H1 (cell line): ENCODE data around the gene TRIM7. TPM values are rescaled to one million over a fixed set of nuclear protein-coding genes. Genes with fewer than 3 reads are reported as not detected.
"Not testable (repeated sequence)": the region's sequence is repeated elsewhere in the genome, so short reads cannot be mapped to it uniquely, and the experiment has no call there.

Experiments
- CTCF ChIA-PET: fragments of 300-600 bp; sonication (Branson Sonifier 250); formaldehyde crosslinking; loops from one replicate; lab custom pipeline; 2021; ENCODE audit not compliant: partially characterized antibody; lab: Charles Lee
- POLR2A ChIA-PET: fragments of 300-600 bp; sonication (Branson Sonifier 250); formaldehyde crosslinking; loops from one replicate; lab custom pipeline; 2021; ENCODE audit warnings: inconsistent platforms; ENCODE audit not compliant: partially characterized antibody; lab: Charles Lee
- DNase-seq, 2 experiments: peaks; one replicate each; pipeline versions ENCODE4 v3.0.0 to v3.0.0-alpha.2; 2010 to 2022; ENCODE audit warnings: low spot score in 2 of 2, low read depth in 1 of 2, mixed read lengths in 1 of 2
- FAIRE-seq: peaks from 2 replicates; lab custom pipeline; 2011; peaks lifted over from hg19 to GRCh38; lab: Jason Lieb, UNC
- H2AFZ ChIP-seq: 2 replicates; pipeline ENCODE4 v1.8.1; 2012; ENCODE audit warnings: low read length, inconsistent platforms
- H2AK5ac ChIP-seq: 2 replicates; pipeline ENCODE4 v1.6.1; 2013; ENCODE audit warnings: low read depth, low read length
- H2BK120ac ChIP-seq: replicated peaks from 2 replicates; pipeline ENCODE3; 2013; ENCODE audit warnings: low read depth, low read length, inconsistent platforms
- H2BK12ac ChIP-seq: 2 replicates; pipeline ENCODE4 v1.6.1; 2013; ENCODE audit warnings: low read depth, low read length
- H2BK15ac ChIP-seq: 2 replicates; pipeline ENCODE4 v1.6.1; 2013; ENCODE audit warnings: low read length
- H2BK20ac ChIP-seq: 2 replicates; pipeline ENCODE4 v1.6.1; 2013; ENCODE audit warnings: low read length
- H2BK5ac ChIP-seq: 2 replicates; pipeline ENCODE4 v1.6.1; 2013; ENCODE audit warnings: low read depth, low read length
- H3K14ac ChIP-seq: 2 replicates; pipeline ENCODE4 v1.6.1; 2013; ENCODE audit warnings: inconsistent platforms; ENCODE audit not compliant: insufficient read length
- H3K18ac ChIP-seq: 2 replicates; pipeline ENCODE4 v1.6.1; 2013; ENCODE audit warnings: low read length; ENCODE audit errors: extremely low read depth
- H3K23ac ChIP-seq: 2 replicates; pipeline ENCODE4 v1.6.1; 2013; ENCODE audit warnings: inconsistent platforms; ENCODE audit not compliant: insufficient read length
- H3K23me2 ChIP-seq: 2 replicates; pipeline ENCODE4 v1.6.1; 2013; ENCODE audit warnings: low read depth, low read length
- H3K27ac ChIP-seq: 2 replicates; pipeline ENCODE4 v1.6.1; 2011; ENCODE audit warnings: low read depth, low read length, inconsistent platforms
- H3K27me3 ChIP-seq, 4 experiments: replicated peaks in 1 of 4; 1 replicate in 1 of 4; 2 replicates in 3 of 4; pipeline versions ENCODE4 v1.6.1 to v1.8.1; 2011 to 2013; ENCODE audit warnings: low read length in 3 of 4, mild to moderate bottlenecking in 3 of 4, inconsistent platforms in 2 of 4, mixed read lengths in 2 of 4, moderate library complexity in 1 of 4; ENCODE audit not compliant: control insufficient read depth in 3 of 4, insufficient read depth in 3 of 4; ENCODE audit errors: extremely low read depth in 1 of 4
- H3K36me3 ChIP-seq, 4 experiments: 2 replicates each; pipeline versions ENCODE4 v1.6.1 to v1.8.1; 2011 to 2013; ENCODE audit warnings: mild to moderate bottlenecking in 4 of 4, low read length in 3 of 4, moderate library complexity in 2 of 4, control low read depth in 1 of 4, inconsistent platforms in 1 of 4; ENCODE audit not compliant: insufficient read depth in 4 of 4, control insufficient read depth in 2 of 4
- H3K4ac ChIP-seq: replicated peaks from 2 replicates; pipeline ENCODE3; 2013; ENCODE audit warnings: low read length, low read depth, mixed read lengths, inconsistent platforms; ENCODE audit not compliant: insufficient read length
- H3K4me1 ChIP-seq, 4 experiments: replicated peaks in 1 of 4; 1 replicate in 1 of 4; 2 replicates in 3 of 4; pipeline versions ENCODE4 v1.6.1 to v1.8.1; 2011 to 2013; ENCODE audit warnings: low read length in 3 of 4, inconsistent platforms in 2 of 4, mixed read lengths in 1 of 4; ENCODE audit not compliant: insufficient read depth in 4 of 4, control insufficient read depth in 3 of 4
- H3K4me2 ChIP-seq, 2 experiments: 2 replicates each; pipeline versions ENCODE4 v1.6.1 to v1.8.1; 2011 to 2013; ENCODE audit warnings: low read depth in 2 of 2, low read length in 2 of 2, control low read depth in 1 of 2, inconsistent platforms in 1 of 2, mild to moderate bottlenecking in 1 of 2; ENCODE audit not compliant: insufficient read depth in 1 of 2
- H3K4me3 ChIP-seq, 4 experiments: fragments of 200-600, 300-600 bp in 1 of 4; sonication (generic), shearing (Covaris generic), sonication (Bioruptor Twin) in 1 of 4; 2 replicates each; pipeline versions ENCODE4 v1.5.1 to v1.8.1; 2011 to 2016; ENCODE audit warnings: low read length in 4 of 4, low read depth in 3 of 4, control low read depth in 2 of 4, inconsistent platforms in 2 of 4, mild to moderate bottlenecking in 2 of 4, mixed read lengths in 1 of 4, moderate library complexity in 1 of 4; ENCODE audit not compliant: insufficient read depth in 2 of 4; ENCODE audit errors: extremely low read depth in 1 of 4
- H3K56ac ChIP-seq: replicated peaks from 2 replicates; pipeline ENCODE3; 2013; ENCODE audit warnings: low read depth, mild to moderate bottlenecking, mixed read lengths, low read length, inconsistent platforms; ENCODE audit not compliant: insufficient read length
- H3K79me1 ChIP-seq: 2 replicates; pipeline ENCODE4 v1.6.1; 2013; ENCODE audit warnings: low read depth, low read length, control low read depth
- H3K79me2 ChIP-seq, 2 experiments: 2 replicates each; pipeline versions ENCODE4 v1.6.1 to v1.8.1; 2012 to 2013; ENCODE audit warnings: low read length in 2 of 2, mild to moderate bottlenecking in 2 of 2, inconsistent platforms in 1 of 2; ENCODE audit not compliant: insufficient read depth in 2 of 2, control insufficient read depth in 1 of 2
- H3K9ac ChIP-seq, 4 experiments: replicated peaks in 1 of 4; 1 replicate in 1 of 4; 2 replicates in 3 of 4; pipeline versions ENCODE4 v1.6.1 to v1.8.1; 2011 to 2013; ENCODE audit warnings: low read depth in 3 of 4, low read length in 3 of 4, control low read depth in 2 of 4, mild to moderate bottlenecking in 2 of 4, moderate library complexity in 2 of 4, inconsistent platforms in 1 of 4; ENCODE audit errors: extremely low read depth in 1 of 4
- H3K9me3 ChIP-seq, 2 experiments: 2 replicates each; pipeline versions ENCODE4 v1.6.1 to v1.8.1; 2012 to 2013; ENCODE audit warnings: mild to moderate bottlenecking in 2 of 2, moderate library complexity in 2 of 2, control low read depth in 1 of 2, inconsistent platforms in 1 of 2, low read depth in 1 of 2, low read length in 1 of 2, mixed read lengths in 1 of 2; ENCODE audit not compliant: insufficient read depth in 2 of 2
- H4K20me1 ChIP-seq, 2 experiments: replicated peaks in 1 of 2; 2 replicates each; pipeline versions ENCODE3 to v1.8.1; 2011 to 2013; ENCODE audit warnings: inconsistent platforms in 2 of 2, low read length in 2 of 2, mild to moderate bottlenecking in 1 of 2; ENCODE audit not compliant: insufficient read depth in 2 of 2, control insufficient read depth in 1 of 2
- H4K5ac ChIP-seq: 2 replicates; pipeline ENCODE4 v1.6.1; 2013; ENCODE audit warnings: low read length, low read depth, mixed read lengths, inconsistent platforms; ENCODE audit not compliant: insufficient read length
- H4K8ac ChIP-seq: 2 replicates; pipeline ENCODE4 v1.8.0; 2013; ENCODE audit warnings: mild to moderate bottlenecking, moderate library complexity, low read length, inconsistent platforms; ENCODE audit not compliant: insufficient read depth; ENCODE audit errors: extremely low read depth
- H4K91ac ChIP-seq: replicated peaks from 2 replicates; pipeline ENCODE3; 2013; ENCODE audit warnings: low read length, mixed read lengths, inconsistent platforms; ENCODE audit not compliant: insufficient read length
- CHD2 ChIP-seq: IDR thresholded peaks from 2 replicates; pipeline ENCODE4 v1.6.1; 2012; ENCODE audit warnings: low read length, improper control_type of control experiment
- GTF2F1 ChIP-seq: IDR thresholded peaks from 2 replicates; pipeline ENCODE4 v1.6.1; 2012; ENCODE audit warnings: low read depth, low read length, improper control_type of control experiment, borderline replicate concordance
- RXRA ChIP-seq: IDR thresholded peaks from 2 replicates; pipeline ENCODE4 v1.6.1; 2011; ENCODE audit warnings: low read depth, mild to moderate bottlenecking, low read length, moderate library complexity; ENCODE audit not compliant: insufficient read depth
- SRF ChIP-seq: IDR thresholded peaks from 2 replicates; pipeline ENCODE4 v1.6.1; 2011; ENCODE audit warnings: mild to moderate bottlenecking, low read depth, low read length, moderate library complexity
- whole genome bisulfite sequencing, 2 experiments: shearing (Covaris generic) in 1 of 2; methylation state at CpG; one replicate each; pipeline versions ENCODE4 v1.1.6 to v1.1.7; 2013 to 2015; ENCODE audit warnings: low lambda C conversion rate in 2 of 2, mixed read lengths in 2 of 2, inconsistent platforms in 1 of 2, low coverage in 1 of 2, missing lambda C conversion rate in 1 of 2; ENCODE audit not compliant: insufficient replicate concordance in 2 of 2, insufficient coverage in 1 of 2, insufficient read length in 1 of 2; ENCODE audit errors: extremely low coverage in 1 of 2, missing lambda C conversion rate in 1 of 2; 5-methylcytosine and 5-hydroxymethylcytosine counted together
- polyA plus RNA-seq, 7 experiments: library from polyadenylated mRNA; depleted of rRNA in 3 of 7; stranded (reverse) in 5 of 7; unstranded in 2 of 7; fragments of >200 nt in 5 of 7; fragments of 200-250 nt in 2 of 7; gene quantifications; 1 replicate in 5 of 7; 2 replicates in 1 of 7; 4 replicates in 1 of 7; pipeline versions ENCODE4 v1.2.1 to v1.2.3, GENCODE V29; 2011 to 2013; ENCODE audit warnings: missing spikeins in 2 of 7, mixed read lengths in 2 of 7
- total RNA-seq: library from RNA; stranded (reverse); fragmentation: NEBNext Ultra II Directional; extraction: Animal tissue kit (Norgen Biotek cat#: 25700); gene quantifications from 2 replicates; pipeline ENCODE4 v1.2.1, GENCODE V29; 2021

TRIM7 gene
- total and polyA plus RNA-seq, 2 of the 8 experiments (the other 6 are each of a cell fraction or from before 2014, with no cell fraction given) = 0.36 to 0.47 TPM

- TF ChIP-seq GTF2F1 (no peak), CHD2 (no peak), RXRA (no peak), SRF (no peak)
Observed at GRCh38 chr5:181215997-181216989, 11.3 kb upstream of the TRIM7 start (continued).

GRCh38 chr5:181214249-181214648 lies 9.3 kb upstream of the TRIM7 start:
- H2BK20ac ChIP-seq, H3K14ac ChIP-seq, H4K8ac ChIP-seq, H2BK15ac ChIP-seq, H3K4me2 ChIP-seq, H3K56ac ChIP-seq, H2AFZ ChIP-seq, H3K4me1 ChIP-seq, H3K4me3 ChIP-seq, H4K91ac ChIP-seq, H3K4ac ChIP-seq, H3K27ac ChIP-seq, H3K79me1 ChIP-seq, H2BK5ac ChIP-seq, H2AK5ac ChIP-seq, DNase-seq, H2BK12ac ChIP-seq, H2BK120ac ChIP-seq, H3K23ac ChIP-seq, H4K20me1 ChIP-seq, H3K9ac ChIP-seq, FAIRE-seq, H3K27me3 ChIP-seq, H3K36me3 ChIP-seq, H3K9me3 ChIP-seq, H3K18ac ChIP-seq, H3K79me2 ChIP-seq, H4K5ac ChIP-seq: not testable (repeated sequence)
- ChIA-PET POLR2A (interaction anchor here (1.0 to 1.2 kb wide), 2 partner anchors 29 to 30 kb away, joined by 3 to 4 read pairs; no protein-coding TSS in a partner anchor), CTCF (interaction anchor here (1.0 to 14.5 kb wide), 3 partner anchors 8 to 24 kb away, joined by 3 to 197 read pairs (median 5); no protein-coding TSS in a partner anchor)
- peaks cover 11% of the 10 kb centered on the region for H3K23me2 ChIP-seq
- WGBS, 2 experiments = 88% methylated on average over 10 of the region's 10 CpGs; no CpG with 5 or more reads in 1 of the 2 experiments
